Activated naive CD4-positive, alpha-beta T cell treated with anti-CD3 and anti-CD28 coated beads, Interleukin-2, amount 50 U/mL, for 72 hours (primary cell): Measurements from ENCODE around the gene MYO3B. TPM values are rescaled to one million over a fixed set of nuclear protein-coding genes. Genes with fewer than 3 reads are reported as not detected.

Experiments used
- ATAC-seq, 2 donors: fragments of 150-1000 bp; cut with Tn5 transposase; 2 replicates each; pipeline ENCODE4 v1.10.0; 2021; ENCODE audit warnings: mild to moderate bottlenecking in 2 of 2, moderate library complexity in 2 of 2
- DNase-seq, 2 donors: peaks; one replicate each; pipeline ENCODE4 v3.0.0; 2021 to 2022; ENCODE audit warnings: low spot score in 2 of 2
- H3K27ac Mint-ChIP-seq, 2 donors: one replicate each; pipeline ENCODE4 v1.8.0; 2022; ENCODE audit warnings: mild to moderate bottlenecking in 2 of 2, mixed read lengths in 2 of 2
- H3K36me3 Mint-ChIP-seq, 2 donors: one replicate each; pipeline ENCODE4 v1.8.0; 2022; ENCODE audit warnings: mixed read lengths in 2 of 2
- H3K9me3 Mint-ChIP-seq, 2 donors: one replicate each; pipeline ENCODE4 v1.8.0; 2022; ENCODE audit warnings: mixed read lengths in 2 of 2
- total RNA-seq, 2 donors: library from RNA; stranded (reverse); gene quantifications; one replicate each; pipeline ENCODE4 v1.2.3, GENCODE V29; 2022

MYO3B gene
- total RNA-seq, 2 donors from 2014 or later: 0.18 to 0.27 TPM

DNA sequence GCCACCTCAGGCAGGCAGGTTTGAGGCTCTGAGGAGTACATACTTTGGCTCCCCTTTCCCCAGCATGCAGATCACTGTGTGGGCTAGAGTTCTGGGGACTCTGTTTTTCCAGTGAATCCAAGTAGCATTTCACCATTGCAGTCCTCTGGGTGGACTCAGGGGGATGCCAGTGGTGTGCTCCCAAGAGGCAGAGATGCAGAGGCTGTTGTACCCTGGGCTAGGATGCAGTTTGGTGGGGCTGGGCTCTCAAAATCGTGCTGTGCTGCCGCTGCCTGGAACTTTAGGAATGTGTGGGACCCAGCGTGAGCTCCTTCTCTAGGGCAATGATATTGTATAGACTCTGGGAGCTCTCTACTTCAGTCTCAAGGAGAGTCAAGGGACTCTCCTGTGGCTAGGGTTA lies 104.9 kb downstream of the MYO3B start:
- Mint-ChIP-seq H3K36me3 (no peaks in the 10 kb centered on the region), H3K9me3 (peaks cover 0 to 9% of the 10 kb centered on the region in 2 donors), H3K27ac (no peak overlapping the region)
- DNase-seq: no peak
- no peak for ATAC-seq

- DNase-seq: no peak
- Mint-ChIP-seq H3K27ac (no peak overlapping the region), H3K9me3 (peaks cover 0 to 12% of the 10 kb centered on the region in 2 donors), H3K36me3 (no peaks in the 10 kb centered on the region)
- no peak for ATAC-seq
Observed at GRCh38 chr2:170284205-170284604, 106.3 kb downstream of the MYO3B start.

- H3K9me3 Mint-ChIP-seq: peaks cover 13 to 24% of the 10 kb centered on the region in 2 donors
- no peak overlapping the region for H3K27ac Mint-ChIP-seq
- ATAC-seq (no peak), DNase-seq (no peak)
- H3K36me3 Mint-ChIP-seq: peaks cover 0 to 10% of the 10 kb centered on the region in 2 donors
Observed at GRCh38 chr2:170288859-170289258, 110.9 kb downstream of the MYO3B start.

GRCh38 chr2:170291474-170291873 lies 113.5 kb downstream of the MYO3B start:
- peaks cover 0 to 16% of the 10 kb centered on the region in 2 donors for H3K36me3 Mint-ChIP-seq
- H3K9me3 Mint-ChIP-seq: peaks cover 18 to 24% of the 10 kb centered on the region in 2 donors
- ATAC-seq: no peak
- DNase-seq: no peak
- H3K27ac Mint-ChIP-seq: no peak overlapping the region

DNA sequence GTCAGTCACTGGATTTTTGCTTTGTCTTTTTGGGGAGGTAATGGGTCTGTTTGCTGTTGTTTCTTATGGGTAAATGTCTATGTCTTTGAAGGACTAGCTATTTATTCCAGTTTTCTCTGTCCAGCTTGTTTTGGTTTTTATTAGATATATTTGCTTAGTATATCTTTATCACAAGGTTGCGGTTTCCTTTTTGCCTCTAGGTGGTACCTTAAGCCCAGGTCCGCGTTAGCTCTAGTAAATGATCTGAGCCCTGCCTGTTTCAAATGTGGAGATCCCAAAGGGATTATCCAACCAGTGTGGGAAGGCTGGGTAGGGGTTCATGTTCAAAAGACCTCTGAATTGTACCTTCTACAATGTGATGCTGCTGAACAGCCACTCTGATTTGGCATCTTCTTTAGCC lies 114.5 kb downstream of the MYO3B start:
- Mint-ChIP-seq H3K27ac (no peak overlapping the region), H3K36me3 (peaks cover 0 to 16% of the 10 kb centered on the region in 2 donors), H3K9me3 (peaks cover 18 to 24% of the 10 kb centered on the region in 2 donors)
- no peak for DNase-seq
- ATAC-seq: no peak

- Mint-ChIP-seq H3K9me3 (peaks cover under 1 to 5% of the 10 kb centered on the region in 2 donors), H3K27ac (no peak overlapping the region), H3K36me3 (peaks cover 0 to 6% of the 10 kb centered on the region in 2 donors)
- ATAC-seq: no peak
- no peak for DNase-seq
Observed at GRCh38 chr2:170297496-170297895, 119.5 kb downstream of the MYO3B start.

DNA sequence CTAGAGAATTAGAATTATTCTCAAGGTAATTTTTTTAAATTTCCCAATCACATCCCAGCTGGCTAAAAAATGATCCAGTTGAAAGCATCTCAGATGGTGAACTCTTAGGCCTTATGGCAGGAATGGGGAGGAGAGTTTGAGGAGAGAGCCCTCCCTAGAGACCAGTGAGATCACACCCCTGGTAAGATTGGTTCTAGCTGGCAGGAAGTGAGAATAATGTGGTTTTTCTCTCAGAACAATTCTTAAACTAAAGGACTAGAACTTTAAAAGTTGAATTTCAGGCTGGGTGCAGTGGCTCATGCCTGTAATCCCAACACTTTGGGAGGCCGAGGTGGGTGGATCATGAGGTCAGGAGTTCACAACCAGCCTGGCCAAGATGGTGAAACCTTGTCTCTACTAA lies 120.2 kb downstream of the MYO3B start:
- ATAC-seq: no peak
- Mint-ChIP-seq H3K9me3 (peaks cover 0 to 5% of the 10 kb centered on the region in 2 donors), H3K27ac (no peak overlapping the region), H3K36me3 (peaks cover 0 to 6% of the 10 kb centered on the region in 2 donors)
- DNase-seq: no peak

DNA sequence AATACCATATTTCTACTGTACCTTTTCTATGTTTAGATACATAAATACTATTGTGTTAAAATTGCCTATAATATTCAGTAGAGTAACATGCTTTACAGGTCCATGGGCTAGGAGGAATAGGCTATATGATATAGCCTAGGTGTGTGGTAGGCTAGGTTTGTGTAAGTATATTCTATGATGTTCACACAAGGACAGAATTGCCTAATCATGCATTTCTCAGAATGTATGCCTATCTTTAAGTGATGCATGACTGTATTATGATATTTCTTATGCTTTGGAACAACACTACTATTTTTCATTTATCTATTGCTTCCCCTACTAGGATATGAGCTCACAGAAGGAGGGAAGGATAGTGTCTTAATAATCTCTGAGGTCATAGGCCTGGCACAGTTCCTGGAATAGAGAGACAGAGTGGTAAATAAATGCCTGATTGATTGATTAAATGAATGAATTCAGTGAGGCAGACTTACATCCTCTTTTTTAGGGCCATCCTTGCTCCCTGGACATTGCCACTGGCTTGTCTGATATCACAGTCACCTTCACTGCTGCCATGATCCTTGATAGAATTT lies 121.0 kb downstream of the MYO3B start:
- ATAC-seq (no peak), DNase-seq (no peak)
- peaks cover 0 to 5% of the 10 kb centered on the region in 2 donors for H3K9me3 Mint-ChIP-seq

DNA sequence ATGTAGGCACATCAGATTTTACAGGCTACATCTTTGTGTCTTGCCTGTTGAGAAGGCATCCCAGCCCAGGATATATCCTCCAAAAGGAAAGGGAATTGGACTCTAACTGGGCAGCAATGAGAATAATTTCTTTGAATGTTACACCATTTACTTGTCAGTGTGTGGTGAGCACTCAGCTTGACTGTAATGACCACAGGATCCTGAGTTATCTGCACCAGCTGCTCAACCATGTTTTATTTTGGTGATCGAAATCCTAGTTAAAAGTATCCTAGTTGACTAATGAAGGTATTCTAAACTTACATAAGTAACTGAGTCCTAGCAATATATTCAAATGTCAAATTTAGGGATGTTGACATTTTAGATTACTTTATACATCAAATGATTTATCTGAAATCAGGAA lies 123.0 kb downstream of the MYO3B start:
- ATAC-seq: no peak

More for the DNA sequence above, 121.0 kb downstream of the MYO3B start:
- no peak overlapping the region for H3K27ac Mint-ChIP-seq
- H3K36me3 Mint-ChIP-seq: peaks cover 0 to 6% of the 10 kb centered on the region in 2 donors

DNA sequence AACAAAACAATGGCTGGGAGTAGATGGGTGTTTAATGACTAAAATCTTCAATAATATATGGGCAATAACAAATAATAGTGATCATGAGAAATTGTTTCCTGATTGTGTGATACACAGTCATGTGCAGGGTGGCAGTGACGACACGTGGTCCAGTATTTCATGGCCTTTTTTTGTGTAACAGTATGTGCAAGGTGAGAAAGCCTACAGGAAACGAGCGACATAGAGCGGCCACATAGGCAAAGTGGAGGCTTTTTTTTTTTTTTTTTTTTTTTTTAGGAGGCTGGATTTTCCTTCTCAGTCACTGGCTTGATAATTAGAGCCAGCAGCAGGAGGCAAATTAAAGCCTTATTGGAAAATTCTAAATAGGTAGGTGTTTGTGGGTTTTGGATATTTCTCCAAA lies 123.7 kb downstream of the MYO3B start:
- DNase-seq (no peak), ATAC-seq (no peak)
- Mint-ChIP-seq H3K36me3 (no peaks in the 10 kb centered on the region), H3K27ac (no peak overlapping the region), H3K9me3 (no peaks in the 10 kb centered on the region)

More for the DNA sequence above, 123.0 kb downstream of the MYO3B start:
- H3K9me3 Mint-ChIP-seq: peaks cover 0 to 3% of the 10 kb centered on the region in 2 donors
- DNase-seq: no peak
- peaks cover 0 to 4% of the 10 kb centered on the region in 2 donors for H3K36me3 Mint-ChIP-seq
- no peak overlapping the region for H3K27ac Mint-ChIP-seq

DNA sequence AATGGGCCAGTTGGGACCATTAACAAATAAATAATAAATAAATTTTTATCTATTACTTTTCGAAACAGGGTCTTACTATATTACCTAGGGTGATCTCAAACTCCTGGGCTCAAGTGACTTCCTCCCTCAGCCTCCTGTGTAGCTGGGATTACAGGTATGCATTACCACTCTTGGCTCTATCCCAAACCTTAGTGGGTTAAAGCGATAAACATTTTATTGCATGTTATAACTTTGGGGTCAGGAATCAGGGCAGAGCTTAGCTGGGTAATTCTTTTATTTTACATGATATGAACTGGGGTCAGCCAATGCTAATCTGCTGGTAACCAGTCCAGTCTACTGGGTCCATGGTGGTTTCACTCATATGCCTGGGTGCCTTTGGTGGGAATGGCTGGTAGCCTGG lies 127.8 kb downstream of the MYO3B start:
- DNase-seq (no peak), ATAC-seq (no peak)
- H3K27ac Mint-ChIP-seq: no peak overlapping the region
- no peaks in the 10 kb centered on the region for H3K36me3 Mint-ChIP-seq
- H3K9me3 Mint-ChIP-seq: no peaks in the 10 kb centered on the region

DNA sequence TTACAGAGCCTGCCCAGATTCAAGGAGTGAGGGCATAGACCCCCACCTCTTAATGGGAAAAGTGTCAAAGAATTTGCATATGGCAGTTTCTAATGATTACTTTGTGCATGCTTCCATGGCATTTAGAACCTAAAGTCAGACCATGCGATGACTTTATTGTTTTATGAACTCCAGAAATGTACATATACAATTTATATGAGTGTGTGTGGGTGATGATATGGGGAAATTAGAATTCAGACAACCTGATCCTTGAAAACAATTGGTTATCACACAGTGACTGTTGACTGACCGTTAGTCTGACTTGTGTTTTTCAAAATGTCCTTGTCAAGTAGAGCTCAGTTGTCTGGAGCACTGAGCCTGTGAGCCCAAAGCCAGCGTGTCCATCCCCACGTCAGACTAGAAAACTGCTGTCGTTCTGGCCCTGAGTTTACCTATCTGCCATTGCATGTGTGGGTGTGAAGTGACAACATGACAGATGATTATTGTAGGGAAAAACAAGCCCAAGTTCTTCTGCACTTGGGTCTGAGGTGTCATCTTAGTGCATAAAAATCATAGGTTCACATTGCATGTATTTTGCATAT lies 128.4 kb downstream of the MYO3B start:
- ATAC-seq: no peak
- Mint-ChIP-seq H3K9me3 (no peaks in the 10 kb centered on the region), H3K27ac (no peak overlapping the region), H3K36me3 (no peaks in the 10 kb centered on the region)
- DNase-seq: no peak

- ATAC-seq (no peak), DNase-seq (no peak)
- Mint-ChIP-seq H3K27ac (no peak overlapping the region), H3K36me3 (no peaks in the 10 kb centered on the region), H3K9me3 (no peaks in the 10 kb centered on the region)
Observed at GRCh38 chr2:170307052-170307451, 129.1 kb downstream of the MYO3B start.

GRCh38 chr2:170307555-170308351 lies 129.8 kb downstream of the MYO3B start:
- ATAC-seq (no peak), DNase-seq (no peak)
- Mint-ChIP-seq H3K27ac (no peak overlapping the region), H3K9me3 (no peaks in the 10 kb centered on the region), H3K36me3 (no peaks in the 10 kb centered on the region)

- Mint-ChIP-seq H3K9me3 (no peaks in the 10 kb centered on the region), H3K36me3 (no peaks in the 10 kb centered on the region), H3K27ac (no peak overlapping the region)
- ATAC-seq (no peak), DNase-seq (no peak)
Observed at GRCh38 chr2:170310876-170311502, 133.0 kb downstream of the MYO3B start.

DNA sequence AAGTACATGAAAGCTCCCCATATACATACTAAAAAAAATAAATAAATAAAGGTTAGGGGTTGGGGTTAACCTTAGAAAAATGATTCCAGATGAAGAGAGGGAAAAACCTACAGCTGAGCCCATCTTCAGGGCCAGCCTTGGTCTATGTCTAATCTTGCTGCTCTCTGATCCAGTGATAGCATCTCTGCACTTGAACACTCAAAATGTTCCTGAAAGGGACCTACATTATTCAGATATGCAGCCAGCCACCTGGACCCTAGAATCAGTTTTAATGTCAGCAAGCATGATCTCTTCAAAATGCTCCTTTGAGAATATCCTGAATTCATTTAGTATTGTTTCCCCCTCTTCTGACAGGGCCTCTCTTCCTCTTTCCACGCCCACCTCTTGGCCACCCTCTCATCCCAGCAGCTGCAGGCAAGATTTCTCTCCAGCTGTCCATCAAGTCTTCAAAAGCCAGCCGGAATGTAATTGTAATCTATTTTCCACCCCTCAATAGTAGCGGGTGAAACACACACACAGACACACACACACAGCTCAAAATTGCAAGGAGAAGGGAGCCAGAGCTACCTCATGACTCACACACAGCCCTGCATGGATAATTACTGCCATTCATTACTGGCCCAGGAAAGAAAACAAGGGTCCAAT lies 135.5 kb downstream of the MYO3B start:
- no peaks in the 10 kb centered on the region for H3K9me3 Mint-ChIP-seq
- DNase-seq (no peak), ATAC-seq (no peak)
- no peaks in the 10 kb centered on the region for H3K36me3 Mint-ChIP-seq
- H3K27ac Mint-ChIP-seq: no peak overlapping the region

GRCh38 chr2:170313992-170314348 lies 136.0 kb downstream of the MYO3B start:
- ATAC-seq (no peak), DNase-seq (no peak)
- Mint-ChIP-seq H3K27ac (no peak overlapping the region), H3K9me3 (no peaks in the 10 kb centered on the region), H3K36me3 (no peaks in the 10 kb centered on the region)
